HCT116 (cell line): ENCODE measurements around the gene MED27. TPM values are rescaled to one million over a fixed set of nuclear protein-coding genes. Genes with fewer than 3 reads are reported as not detected.

Experiments
- ATAC-seq: fragments of 200-7000 bp; cut with Tn5 transposase; 2 replicates; pipeline ENCODE4 v1.9.1; 2020; ENCODE audit warnings: mild to moderate bottlenecking, moderate library complexity
- BruUV-seq: library from RNA; stranded (reverse); fragments of 400-500 nt; replicated peaks from 2 replicates; lab custom pipeline; 2021; lab: Mats Ljungman, UMichigan
- CTCF ChIA-PET: fragments of 300-600 bp; sonication (Branson Sonifier 250); formaldehyde crosslinking; loops from one replicate; lab custom pipeline; 2021; ENCODE audit warnings: antibody characterized with exemption; lab: Charles Lee
- POLR2A ChIA-PET: fragments of 300-600, 350-600 bp; sonication (Branson Sonifier 250); formaldehyde crosslinking; loops from one replicate; lab custom pipeline; 2021; ENCODE audit warnings: antibody characterized with exemption; lab: Charles Lee
- RAD21 ChIA-PET, 2 experiments: fragments of 300-600 bp; sonication (Branson Sonifier 250); formaldehyde crosslinking; loops; one replicate each; lab custom pipeline; 2023; ENCODE audit warnings: low total read pairs in 2 of 2; ENCODE audit not compliant: uncharacterized antibody in 2 of 2, unreplicated experiment in 2 of 2, low non-redundant PET in 1 of 2; lab: Charles Lee
- DNase-seq: peaks from one replicate; pipeline ENCODE4 v3.0.0-alpha.2; 2010; ENCODE audit warnings: low read depth, low spot score
- H2AFZ ChIP-seq: fragments of 200-600 bp; shearing (Covaris generic), sonication (generic); 2 replicates; pipeline ENCODE4 v1.6.1; 2017; ENCODE audit warnings: low read depth, mixed run types, mixed read lengths, antibody characterized with exemption, low read length; ENCODE audit not compliant: poor library complexity, severe bottlenecking
- H3K27ac ChIP-seq: 2 replicates; pipeline ENCODE4 v1.5.1; 2012; ENCODE audit warnings: low read depth, low read length
- H3K27me3 ChIP-seq: fragments of 200-600 bp; sonication (generic); 2 replicates; pipeline ENCODE4 v1.6.1; 2016; ENCODE audit warnings: mixed run types, low read length, mixed read lengths; ENCODE audit not compliant: insufficient read depth
- H3K36me3 ChIP-seq, 2 experiments: fragments of 200-500 bp in 1 of 2; fragments of 200-600 bp in 1 of 2; sonication (Bioruptor generic) in 1 of 2; sonication (generic) in 1 of 2; 2 replicates each; pipeline versions ENCODE4 v1.5.1 to v1.6.1; 2014 to 2016; ENCODE audit warnings: low read length in 2 of 2, inconsistent platforms in 1 of 2, mixed read lengths in 1 of 2, mixed run types in 1 of 2; ENCODE audit not compliant: insufficient read depth in 2 of 2, control insufficient read depth in 1 of 2
- H3K4me1 ChIP-seq, 2 experiments: fragments of 200-600 bp in 1 of 2; sonication (generic) in 1 of 2; 2 replicates each; pipeline versions ENCODE4 v1.5.1 to v1.6.1; 2012 to 2017; ENCODE audit warnings: low read length in 2 of 2, inconsistent platforms in 1 of 2, mild to moderate bottlenecking in 1 of 2, mixed read lengths in 1 of 2, mixed run types in 1 of 2, moderate library complexity in 1 of 2; ENCODE audit not compliant: insufficient read depth in 2 of 2, control insufficient read depth in 1 of 2
- H3K4me2 ChIP-seq: fragments of 200-600 bp; sonication (generic); 2 replicates; pipeline ENCODE4 v1.6.1; 2017; ENCODE audit warnings: mixed run types, low read length, mixed read lengths
- H3K4me3 ChIP-seq, 2 experiments: fragments of 200-600 bp in 1 of 2; sonication (generic) in 1 of 2; replicated peaks in 1 of 2; 2 replicates each; pipeline ENCODE4 v1.5.1; 2011 to 2016; ENCODE audit warnings: low read length in 2 of 2, control low read depth in 1 of 2, low read depth in 1 of 2, mild to moderate bottlenecking in 1 of 2, mixed read lengths in 1 of 2, mixed run types in 1 of 2
- H3K79me2 ChIP-seq: fragments of 200-600 bp; sonication (generic); 2 replicates; pipeline ENCODE4 v1.6.1; 2017; ENCODE audit warnings: mild to moderate bottlenecking, mixed run types, low read length, moderate library complexity, mixed read lengths; ENCODE audit not compliant: insufficient read depth
- H3K9ac ChIP-seq: fragments of 200-600 bp; sonication (generic); 2 replicates; pipeline ENCODE4 v1.6.1; 2016; ENCODE audit warnings: low read length, mixed read lengths
- H3K9me2 ChIP-seq: fragments of 200-600 bp; sonication (generic), shearing (Covaris generic); 2 replicates; pipeline ENCODE4 v1.6.1; 2017; ENCODE audit warnings: mixed run types, mild to moderate bottlenecking, moderate library complexity; ENCODE audit not compliant: insufficient read depth
- H3K9me3 ChIP-seq, 2 experiments: fragments of 200-500 bp in 1 of 2; fragments of 200-600 bp in 1 of 2; sonication (Bioruptor generic) in 1 of 2; sonication (generic) in 1 of 2; 2 replicates each; pipeline ENCODE4 v1.6.1; 2014 to 2017; ENCODE audit warnings: low read length in 2 of 2, mixed read lengths in 2 of 2, inconsistent platforms in 1 of 2, low read depth in 1 of 2, mild to moderate bottlenecking in 1 of 2, mixed run types in 1 of 2, moderate library complexity in 1 of 2; ENCODE audit not compliant: control insufficient read depth in 1 of 2, insufficient read depth in 1 of 2
- H4K20me1 ChIP-seq: fragments of 200-600 bp; sonication (generic), shearing (Covaris generic); 2 replicates; pipeline ENCODE4 v1.6.1; 2017; ENCODE audit warnings: mixed run types, mild to moderate bottlenecking, moderate library complexity; ENCODE audit not compliant: insufficient read depth
- CBX3 ChIP-seq: IDR thresholded peaks from 2 replicates; pipeline ENCODE4 v1.6.1; 2012; ENCODE audit warnings: low read depth
- CEBPB ChIP-seq: IDR thresholded peaks from 2 replicates; pipeline ENCODE4 v1.6.1; 2012; ENCODE audit warnings: low read depth
- EGR1 ChIP-seq: IDR thresholded peaks from 2 replicates; pipeline ENCODE4 v1.6.1; 2012; ENCODE audit warnings: low read depth
- ELF1 ChIP-seq: IDR thresholded peaks from 2 replicates; pipeline ENCODE4 v1.6.1; 2012; ENCODE audit warnings: low read depth, borderline replicate concordance
- EZH2 ChIP-seq: fragments of 200-600 bp; sonication (generic); IDR thresholded peaks from 2 replicates; pipeline ENCODE4 v1.6.1; 2017; ENCODE audit warnings: antibody characterized with exemption, mixed run types
- EZH2phosphoT487 ChIP-seq: fragments of 200-600 bp; IDR thresholded peaks from 2 replicates; pipeline ENCODE4 v1.6.1; 2018; ENCODE audit warnings: antibody characterized with exemption, borderline replicate concordance
- FOSL1 ChIP-seq: IDR thresholded peaks from 2 replicates; pipeline ENCODE4 v1.6.1; 2012; ENCODE audit warnings: low read depth
- MAX ChIP-seq: IDR thresholded peaks from 2 replicates; pipeline ENCODE4 v1.6.1; 2012
- POLR2AphosphoS5 ChIP-seq: IDR thresholded peaks from 2 replicates; pipeline ENCODE4 v1.6.1; 2011; ENCODE audit warnings: mild to moderate bottlenecking, low read depth, low read length, moderate library complexity
- RAD21 ChIP-seq: IDR thresholded peaks from 2 replicates; pipeline ENCODE4 v1.6.1; 2012; ENCODE audit warnings: low read depth, mild to moderate bottlenecking
- REST ChIP-seq: IDR thresholded peaks from 2 replicates; pipeline ENCODE4 v1.6.1; 2012; ENCODE audit warnings: low read depth
- SIN3A ChIP-seq: IDR thresholded peaks from 2 replicates; pipeline ENCODE4 v1.6.1; 2012; ENCODE audit warnings: low read depth
- SP1 ChIP-seq: IDR thresholded peaks from 2 replicates; pipeline ENCODE4 v1.6.1; 2012; ENCODE audit warnings: low read depth
- SRF ChIP-seq: IDR thresholded peaks from 2 replicates; pipeline ENCODE4 v1.6.1; 2012; ENCODE audit warnings: low read depth
- TCF7L2 ChIP-seq: IDR thresholded peaks from 2 replicates; pipeline ENCODE4 v1.7.0; 2011; ENCODE audit warnings: borderline replicate concordance, inconsistent platforms; ENCODE audit not compliant: insufficient read depth, insufficient read length; ENCODE audit errors: extremely low read depth
- YY1 ChIP-seq: IDR thresholded peaks from 2 replicates; pipeline ENCODE4 v1.6.1; 2011; ENCODE audit warnings: low read length, low read depth, moderate library complexity, mild to moderate bottlenecking; ENCODE audit not compliant: insufficient replicate concordance; ENCODE audit errors: extremely low read depth
- ZNF274 ChIP-seq: fragments of 200-500 bp; sonication (Bioruptor generic); IDR thresholded peaks from 2 replicates; pipeline ENCODE4 v1.6.1; 2014; ENCODE audit warnings: mild to moderate bottlenecking, low read depth, low read length, inconsistent platforms
- intact Hi-C: fragments of 100-400 bp; cut with micrococcal nuclease; formaldehyde crosslinking; loops from 2 replicates; pipeline ENCODE4 v1.10.0; 2022
- total RNA-seq: library from RNA; stranded (reverse); gene quantifications from one replicate; pipeline ENCODE4 v1.2.1, GENCODE V29; 2021; ENCODE audit not compliant: unreplicated experiment

MED27 gene
- total RNA-seq, 1 experiment from 2014 or later, result 26.9 TPM

- Histone ChIP-seq H3K36me3 (no peaks in the 10 kb centered on the region), H3K4me2 (no peak overlapping the region), H3K9ac (no peak overlapping the region), H3K4me3 (no peak overlapping the region), H3K79me2 (no peaks in the 10 kb centered on the region), H3K27me3 (no peaks in the 10 kb centered on the region), H3K4me1 (no peaks in the 10 kb centered on the region), H3K9me2 (no peaks in the 10 kb centered on the region), H3K27ac (no peak overlapping the region), H2AFZ (no peak overlapping the region), H3K9me3 (no peaks in the 10 kb centered on the region), H4K20me1 (no peaks in the 10 kb centered on the region)
- TF ChIP-seq REST, result no peak
- TF ChIP-seq SIN3A, result no peak
- TF ChIP-seq POLR2AphosphoS5, result no peak
- no peak for TF ChIP-seq CEBPB
- TF ChIP-seq CBX3, result no peak
- TF ChIP-seq TCF7L2, result no peak
- no peak for TF ChIP-seq ELF1
- TF ChIP-seq SP1, result no peak
- TF ChIP-seq ZNF274, result no peak
- TF ChIP-seq RAD21, result no peak
- TF ChIP-seq SRF, result no peak
- no peak for TF ChIP-seq YY1
- no peak for TF ChIP-seq EZH2
- no peak for TF ChIP-seq FOSL1
- no peak for TF ChIP-seq EGR1
- TF ChIP-seq MAX, result no peak
- no peak for TF ChIP-seq EZH2phosphoT487
- ChIA-PET CTCF (interaction anchor here (1.6 kb wide), 1 partner anchor 29 kb away, joined by 3 read pairs; no protein-coding TSS in a partner anchor), POLR2A (no interaction called here), RAD21 (no interaction called here)
- DNase-seq (no peak), ATAC-seq (no peak)
- BruUV-seq, result no TSS peak
- intact Hi-C loops, result no loop called here
These were observed 95.1 kb downstream of the MED27 start for GRCh38 chr9:131984564-131984963.
